HT-29 (cell line): ENCODE data around the gene OLA1. TPM values are rescaled to one million over a fixed set of nuclear protein-coding genes. Genes with fewer than 3 reads are reported as not detected.

Source experiments
- DNase-seq: peaks from one replicate; pipeline ENCODE4 v3.0.0-alpha.2; 2015; ENCODE audit warnings: low spot score
- total RNA-seq: library from RNA; depleted of rRNA; stranded (reverse); fragments of >200 nt; shearing (Covaris generic); gene quantifications from 2 replicates; pipeline ENCODE4 v1.2.3, GENCODE V29; 2014

The OLA1 gene
- total RNA-seq, 1 experiment from 2014 or later, result 50.7 TPM

DNA sequence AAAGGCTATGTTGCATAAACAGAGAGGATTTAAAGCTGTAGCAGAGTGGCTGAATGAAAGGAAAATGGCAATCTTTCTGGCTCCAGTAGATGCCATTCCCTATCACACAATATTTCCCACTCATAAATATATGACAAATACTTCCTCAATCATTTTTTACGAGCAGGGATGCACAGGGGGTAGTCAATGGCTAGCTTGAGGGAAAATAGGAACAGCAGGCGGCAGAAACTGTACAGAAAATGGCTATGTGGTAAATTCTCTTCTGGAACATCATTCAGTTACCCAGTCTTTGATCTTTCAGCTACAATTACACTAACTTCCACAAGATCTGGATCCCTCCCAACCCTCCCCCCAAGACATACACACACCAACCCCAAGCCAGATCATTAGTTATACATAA is 127.2 kb downstream of the OLA1 start:
- DNase-seq, result no peak

DNA sequence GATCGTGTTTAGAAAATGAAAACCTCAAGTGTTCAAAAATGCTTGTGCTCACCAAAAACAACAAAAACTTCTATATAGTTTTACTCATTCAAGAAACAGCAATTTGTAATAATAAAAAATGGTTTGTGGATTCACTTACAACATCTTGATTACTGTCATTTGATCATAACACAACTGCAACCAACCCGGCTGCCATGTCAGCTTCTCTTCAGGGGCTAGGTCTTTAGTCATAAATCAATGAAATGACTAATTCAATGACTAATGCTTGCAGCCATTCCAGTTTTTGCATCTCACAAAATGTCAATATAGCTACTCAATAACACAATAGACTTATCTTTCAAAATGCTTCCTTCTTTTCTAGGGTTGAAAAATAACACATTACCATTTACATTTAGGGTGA is 128.0 kb downstream of the OLA1 start:
- peak; percentile 19 for DNase-seq

DNA sequence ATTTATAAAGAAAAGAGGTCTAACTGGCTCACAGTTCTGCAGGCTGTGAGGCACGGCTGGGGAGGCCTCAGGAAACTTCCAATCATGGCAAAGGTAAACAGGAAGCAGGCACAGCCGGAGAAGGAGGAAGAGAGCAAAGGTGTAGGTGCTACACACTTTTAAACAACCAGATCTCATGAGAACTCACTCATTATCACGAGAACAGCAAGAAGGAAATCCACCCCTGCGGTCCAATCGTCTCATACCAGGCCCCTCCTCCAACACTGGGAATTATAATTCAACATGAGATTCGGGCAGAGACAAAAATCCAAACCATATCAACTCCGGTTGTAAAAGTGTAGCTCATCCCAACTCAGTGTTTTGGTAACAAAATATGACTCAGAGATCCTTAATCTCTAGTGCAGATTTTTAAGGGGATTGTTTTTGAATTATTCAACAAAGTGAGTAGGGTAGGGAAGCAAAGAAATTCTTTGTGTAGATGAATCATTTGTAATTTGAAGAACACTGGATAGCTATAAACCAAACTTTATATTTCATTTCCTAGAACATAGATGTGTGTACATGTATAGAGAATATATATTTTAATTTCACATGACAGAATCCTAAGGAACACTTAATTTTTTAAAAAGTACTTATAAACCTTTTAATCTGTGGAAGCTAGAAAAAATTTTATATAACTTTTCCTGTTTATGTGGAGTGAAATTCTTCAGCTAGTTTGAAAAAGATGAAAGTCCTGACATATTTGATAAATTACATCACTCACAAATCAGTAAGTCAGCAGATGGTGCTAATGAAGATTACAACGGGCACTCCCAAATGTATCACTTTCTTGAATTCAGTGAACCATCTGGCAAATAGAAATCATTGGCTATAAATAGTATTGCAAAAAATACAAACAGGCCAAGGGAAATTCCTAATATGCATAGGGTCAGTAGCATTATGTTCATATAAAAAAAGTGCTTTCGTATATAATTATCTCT is 130.1 kb downstream of the OLA1 start:
- DNase-seq, result no peak

DNA sequence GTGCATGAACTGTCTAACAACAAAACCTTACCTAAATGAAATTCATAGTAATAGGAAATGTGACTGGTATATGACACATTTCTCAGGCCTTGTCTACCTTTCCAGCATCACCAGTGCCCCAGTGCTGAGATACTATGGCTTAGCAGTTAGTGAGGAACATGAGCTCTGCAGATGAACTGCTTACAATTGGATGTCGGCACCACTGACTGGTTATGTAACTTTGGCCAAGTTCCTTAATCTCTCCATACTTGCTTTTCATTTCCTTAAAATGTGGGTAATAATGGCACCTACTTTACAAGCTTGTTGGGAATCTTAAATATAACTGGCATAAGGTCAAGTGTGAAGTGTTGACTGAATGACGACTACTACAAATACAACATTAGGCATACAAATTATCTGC is 136.3 kb downstream of the OLA1 start:
- DNase-seq, result no peak

DNA sequence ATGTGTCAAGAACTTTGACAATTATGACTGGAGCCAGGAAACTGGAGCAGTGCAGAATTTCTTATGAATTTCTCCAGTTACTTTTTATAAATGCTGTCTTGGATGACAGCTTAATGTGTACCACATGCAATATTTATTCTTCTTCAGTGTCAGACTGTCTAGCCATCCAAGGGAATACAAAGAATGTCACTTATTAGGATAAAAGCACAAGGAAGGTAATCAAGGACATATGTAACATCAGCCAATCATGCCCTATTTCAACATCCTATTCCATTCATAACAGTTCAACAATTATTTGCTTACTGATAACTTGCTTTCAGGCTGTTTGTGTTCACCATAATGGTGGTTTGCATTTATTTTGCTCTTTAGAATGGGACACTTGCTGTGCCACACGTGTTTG is 139.8 kb downstream of the OLA1 start:
- DNase-seq, result no peak

DNA sequence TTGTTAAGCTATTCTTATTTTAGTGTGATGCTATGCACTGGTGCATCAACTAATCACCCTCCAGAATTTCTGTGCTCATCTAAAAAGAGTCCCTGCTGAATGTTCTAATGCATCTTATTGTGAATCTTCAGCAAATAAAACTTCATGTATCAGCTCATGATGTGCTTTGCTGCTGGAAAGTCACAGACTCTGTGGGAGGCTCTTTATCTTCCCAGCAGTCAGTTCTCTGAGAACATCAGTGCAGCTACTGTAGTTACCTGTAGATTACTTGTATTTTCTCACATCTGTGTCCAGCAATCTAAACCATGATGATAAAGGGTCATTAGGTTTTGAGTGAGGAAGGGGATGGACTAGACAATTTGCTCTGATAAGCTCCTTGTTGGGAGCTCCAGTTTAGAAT is 141.6 kb downstream of the OLA1 start:
- no peak for DNase-seq

DNA sequence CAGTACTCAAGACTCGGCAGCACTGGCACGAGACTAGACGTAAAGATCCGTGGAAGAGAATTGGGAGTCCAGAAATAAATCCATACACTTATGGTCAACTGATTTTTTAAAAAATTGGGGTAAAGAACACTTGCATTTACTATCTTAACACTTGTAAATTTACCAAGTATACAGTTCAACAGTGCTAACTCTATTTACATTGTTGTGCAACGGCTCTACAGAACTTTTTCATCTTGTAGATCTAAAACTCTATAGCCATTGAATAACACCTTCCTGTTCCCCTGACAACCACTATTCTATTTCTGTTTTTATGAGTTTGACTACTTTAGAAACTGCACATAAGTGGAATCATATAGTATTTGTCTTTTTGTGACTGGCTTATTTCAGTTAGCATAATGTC is 153.8 kb downstream of the OLA1 start:
- no peak for DNase-seq

DNA sequence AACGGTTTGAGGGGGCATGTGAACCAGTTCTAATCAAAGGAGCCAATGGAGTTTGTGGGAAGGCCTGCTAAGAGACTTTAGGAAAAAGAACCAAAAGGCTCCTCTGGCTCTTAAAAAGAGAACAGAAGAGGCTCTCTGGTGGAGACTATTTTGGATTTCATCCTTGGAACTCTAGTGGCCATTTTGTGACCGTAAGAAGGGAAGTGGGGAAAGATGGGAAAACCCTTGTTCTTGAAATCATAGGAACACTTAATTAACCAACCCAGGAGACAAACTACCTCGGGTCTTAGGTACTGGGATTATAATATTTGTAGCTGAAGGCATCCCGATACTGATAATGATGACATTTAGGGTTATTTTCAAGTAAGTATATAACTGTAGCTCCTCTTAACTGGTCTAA is 157.9 kb downstream of the OLA1 start:
- no peak for DNase-seq

DNA sequence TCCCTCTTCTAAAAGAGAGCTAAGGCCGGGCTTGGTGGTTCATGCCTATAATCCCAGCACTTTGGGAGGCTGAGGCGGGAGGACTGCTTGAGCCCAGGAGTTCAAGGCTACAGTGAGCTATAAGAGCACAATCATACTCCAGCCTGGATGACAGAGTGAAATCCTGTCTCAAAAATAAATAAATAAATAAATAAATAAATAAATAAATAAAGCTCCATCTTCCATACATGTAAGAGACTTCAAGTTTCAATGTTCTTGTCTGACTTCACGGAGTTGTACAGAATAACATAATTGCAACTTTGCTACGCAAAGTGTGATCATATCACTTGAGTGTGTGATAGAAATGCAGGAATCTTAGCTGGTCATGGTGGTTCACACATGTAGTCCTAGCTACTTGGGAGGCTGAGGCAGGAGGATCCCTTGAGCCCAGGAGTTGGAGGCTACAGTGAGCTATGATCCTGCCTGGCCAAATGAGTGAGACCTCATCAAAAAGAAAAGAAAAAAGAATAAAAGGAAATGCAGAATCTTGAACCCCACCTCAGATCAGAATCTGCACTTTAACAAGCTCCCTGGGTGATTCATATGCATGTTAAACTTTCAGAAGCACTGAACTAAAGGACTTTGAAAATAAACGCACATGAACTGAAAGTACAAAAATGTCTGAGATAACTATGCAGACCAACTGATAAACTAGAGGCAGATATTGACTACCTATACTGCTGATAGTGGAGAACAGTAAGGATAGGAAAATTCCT is 159.4 kb downstream of the OLA1 start:
- DNase-seq, result no peak

DNA sequence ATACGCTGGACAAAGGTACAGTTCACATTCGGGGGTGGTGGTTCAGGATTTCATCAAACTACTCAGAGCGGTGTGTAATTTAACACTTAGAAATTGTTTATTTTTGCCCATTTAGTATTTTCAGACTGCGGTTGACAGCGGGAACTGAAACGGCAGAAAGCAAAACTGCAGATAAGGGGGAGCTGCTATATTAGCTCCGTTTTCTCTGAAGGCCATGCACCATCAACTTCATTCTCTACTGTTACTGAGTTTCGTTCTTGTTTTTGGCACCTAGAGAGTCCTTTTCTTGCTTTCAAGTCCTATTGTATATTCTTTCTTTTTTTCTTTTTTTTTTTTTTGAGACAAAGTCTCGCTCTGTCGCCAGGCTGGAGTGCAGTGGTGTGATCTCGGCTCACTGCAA is 161.6 kb downstream of the OLA1 start:
- no peak for DNase-seq

DNA sequence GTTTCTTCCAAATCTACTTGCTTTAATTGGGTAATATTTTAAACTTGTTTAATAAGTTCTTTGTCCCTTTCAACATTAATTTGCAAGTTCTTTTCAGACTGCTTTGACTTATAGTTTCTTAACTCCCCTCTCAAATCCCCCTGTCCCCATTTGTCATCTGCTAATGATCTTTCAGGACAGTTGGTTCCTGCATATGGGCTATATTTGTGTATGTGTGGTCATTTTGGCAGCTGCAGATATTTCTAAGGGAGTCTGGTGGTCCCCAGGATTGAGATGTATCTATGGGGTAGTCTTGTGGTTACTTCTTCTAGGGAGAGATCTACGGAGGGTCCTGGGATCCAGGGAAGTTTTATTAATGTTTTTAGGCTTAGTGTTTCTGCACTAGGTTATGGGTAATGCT is 162.6 kb downstream of the OLA1 start:
- no peak for DNase-seq

DNA sequence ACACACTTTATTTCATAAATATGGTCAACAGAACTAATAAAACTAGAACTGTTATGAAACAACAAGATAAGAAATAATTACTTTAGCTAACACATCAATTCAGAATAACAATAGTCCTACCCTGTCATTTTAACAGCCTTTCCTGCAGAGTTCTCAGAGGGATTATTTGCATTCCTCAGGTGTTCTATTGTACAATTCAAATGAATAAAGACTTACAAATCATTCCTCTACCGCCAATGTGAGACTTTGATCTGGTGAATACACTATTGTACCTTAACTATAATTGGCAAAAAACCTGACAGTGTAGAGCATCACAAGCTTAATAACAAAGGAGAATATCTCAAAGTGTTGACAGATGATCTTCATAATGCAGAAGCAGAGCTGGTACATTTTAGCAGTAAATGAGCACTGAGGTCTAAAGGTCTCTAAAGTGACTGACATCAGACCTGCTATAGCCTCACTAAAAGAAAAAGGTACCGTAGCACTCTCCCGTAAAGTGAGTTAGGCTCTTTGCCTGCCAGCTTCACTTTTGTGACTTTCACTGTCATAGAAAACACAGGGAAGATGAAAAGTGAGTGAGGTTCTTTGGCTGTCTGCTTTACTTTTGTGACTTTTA is 164.4 kb downstream of the OLA1 start:
- DNase-seq, result no peak

DNA sequence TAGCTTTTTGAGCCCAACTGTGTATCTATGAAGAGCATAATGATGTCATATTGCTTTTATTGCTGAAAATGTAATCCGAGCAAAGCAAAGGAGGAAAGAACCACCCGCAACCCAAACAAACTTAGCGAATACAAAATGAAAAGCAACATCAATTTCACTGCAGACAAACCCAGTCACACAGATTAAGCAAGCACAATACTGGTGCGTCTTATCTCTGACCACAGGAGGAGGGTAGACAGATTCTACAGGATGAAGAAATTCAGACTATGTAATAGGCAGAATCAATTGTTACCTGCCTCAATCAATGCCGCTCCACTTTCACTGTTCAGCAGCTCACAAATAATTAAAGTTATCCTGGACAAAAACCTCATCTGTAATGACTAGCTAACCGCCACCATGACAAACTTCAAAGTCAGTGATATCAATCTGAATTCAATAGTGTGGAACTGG is 167.6 kb downstream of the OLA1 start:
- DNase-seq, result no peak

DNA sequence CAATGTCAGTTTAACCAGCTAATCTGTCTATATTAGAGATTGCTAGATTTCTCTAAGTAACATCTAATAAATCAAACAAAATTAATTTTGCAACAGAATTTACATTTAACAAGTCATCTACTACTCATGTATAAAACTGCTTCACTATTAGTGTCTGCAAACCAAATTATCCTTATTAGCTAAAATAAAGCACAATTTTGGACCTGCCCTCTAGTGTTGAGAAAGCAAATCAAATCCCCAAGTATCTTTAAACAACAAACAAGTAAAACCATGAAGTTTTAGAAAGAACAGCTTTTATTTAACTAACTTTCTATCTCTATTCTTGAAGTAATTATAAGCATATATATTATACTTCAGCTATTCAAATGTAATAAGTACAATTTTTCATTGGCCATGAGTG is 170.1 kb downstream of the OLA1 start:
- no peak for DNase-seq

DNA sequence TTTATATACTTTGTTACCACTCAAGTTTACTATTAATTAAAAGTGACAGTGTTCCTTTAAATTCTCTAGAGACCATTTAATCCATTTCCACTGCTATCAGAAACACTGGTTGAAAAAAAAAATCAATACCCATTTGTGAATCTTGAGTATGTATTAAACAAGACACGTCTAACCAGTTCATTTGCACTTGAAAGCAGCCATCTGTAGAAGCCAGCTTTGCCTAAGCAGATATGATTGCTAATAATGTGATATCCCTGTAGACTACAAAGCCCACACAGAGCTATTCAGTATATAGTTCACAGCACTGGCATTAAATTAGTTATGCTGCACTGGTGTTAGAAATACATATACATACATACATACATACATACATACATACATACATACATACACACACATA is 171.4 kb downstream of the OLA1 start:
- no peak for DNase-seq

DNA sequence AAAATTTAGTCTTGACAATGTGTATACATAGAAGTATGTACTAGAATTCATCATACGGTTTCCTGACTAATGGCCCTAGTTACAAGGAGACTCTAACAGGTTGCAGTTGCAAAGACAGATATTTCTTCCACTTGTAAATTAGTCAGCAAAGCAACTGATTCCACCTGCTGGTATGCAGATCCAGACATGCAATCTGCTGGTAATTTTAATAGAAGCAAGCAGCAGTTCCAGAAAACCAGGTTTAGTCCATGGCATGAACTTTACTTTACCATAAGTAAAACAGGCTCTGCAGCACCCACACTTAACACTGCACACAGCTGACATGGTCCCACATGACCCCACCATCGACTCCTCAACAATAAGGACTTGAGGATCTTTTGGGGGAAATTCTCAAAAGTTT is 172.3 kb downstream of the OLA1 start:
- no peak for DNase-seq

DNA sequence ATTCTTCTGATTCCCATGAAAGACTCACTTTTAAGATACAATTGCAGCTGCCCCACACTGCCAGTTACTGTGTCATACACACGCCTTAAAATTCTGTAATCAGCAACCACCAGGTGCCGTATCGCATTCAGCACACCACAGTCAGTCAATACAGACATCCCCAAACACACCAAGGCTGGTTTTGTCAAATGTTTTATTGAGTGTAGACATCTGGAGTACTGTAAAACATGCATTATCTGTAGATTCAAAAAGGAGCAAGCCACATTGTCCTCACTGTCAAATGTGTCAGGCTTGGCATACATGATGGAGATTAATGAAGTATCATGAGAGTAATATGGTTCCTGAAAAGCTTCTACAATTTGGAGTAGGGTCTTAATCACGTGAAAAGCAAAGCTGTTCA is 173.5 kb downstream of the OLA1 start:
- no peak for DNase-seq

DNA sequence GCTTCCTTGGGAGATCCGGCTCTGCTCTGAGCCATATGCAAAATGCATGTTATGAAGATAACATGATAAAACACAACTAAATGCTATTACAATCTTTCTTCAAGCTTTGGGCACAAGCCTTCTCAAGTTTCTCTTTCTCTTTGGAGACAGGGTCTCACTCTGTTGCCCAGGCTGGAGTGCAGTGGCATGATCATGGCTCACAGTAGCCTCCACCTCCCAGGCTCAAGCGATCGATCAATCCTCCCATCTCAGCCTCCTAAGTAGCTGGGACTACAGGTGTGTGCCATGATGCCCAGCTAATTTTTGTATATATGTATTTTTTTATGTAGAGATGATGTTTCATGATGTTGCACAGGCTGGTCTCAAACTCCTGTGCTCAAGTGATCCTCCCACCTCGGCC is 175.5 kb downstream of the OLA1 start:
- no peak for DNase-seq

DNA sequence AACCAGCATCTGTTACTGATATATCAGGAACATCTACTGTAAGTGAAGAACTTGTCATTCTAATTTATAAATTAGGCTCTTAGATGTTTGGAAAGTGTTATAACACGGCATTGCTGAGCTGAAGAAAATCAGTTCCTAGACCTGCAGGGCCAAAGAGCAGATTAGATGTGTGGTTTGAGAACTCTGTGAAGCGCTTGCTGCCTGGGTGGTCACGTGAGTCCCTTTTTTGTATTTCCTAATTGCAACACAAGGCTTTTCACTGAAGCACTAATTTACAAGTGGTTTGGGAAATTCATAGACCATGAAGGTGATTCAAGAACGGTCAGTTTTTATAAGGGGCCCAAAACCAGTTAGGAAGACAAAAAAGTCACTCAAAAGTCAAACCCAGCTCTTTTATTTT is 176.3 kb downstream of the OLA1 start:
- no peak for DNase-seq

DNA sequence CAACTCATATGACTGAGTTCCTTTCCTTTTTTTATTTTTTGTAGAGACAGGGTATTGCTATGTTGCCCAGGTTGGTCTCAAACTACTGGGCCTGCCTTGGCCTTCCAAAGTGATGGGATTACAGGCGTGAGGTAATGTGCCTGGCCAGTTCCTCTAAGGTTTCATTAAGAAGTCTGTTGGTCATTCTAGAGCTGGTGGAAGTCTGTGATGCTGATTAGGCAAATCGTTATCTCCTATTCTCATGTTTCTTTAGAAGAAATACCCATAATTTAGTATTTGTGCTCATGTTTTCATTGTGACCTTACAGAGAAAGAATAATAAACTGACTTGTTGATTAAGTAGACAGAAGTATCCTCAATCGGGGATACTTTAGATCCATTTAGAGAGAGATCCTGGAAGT is 177.0 kb downstream of the OLA1 start:
- DNase-seq, result no peak

DNA sequence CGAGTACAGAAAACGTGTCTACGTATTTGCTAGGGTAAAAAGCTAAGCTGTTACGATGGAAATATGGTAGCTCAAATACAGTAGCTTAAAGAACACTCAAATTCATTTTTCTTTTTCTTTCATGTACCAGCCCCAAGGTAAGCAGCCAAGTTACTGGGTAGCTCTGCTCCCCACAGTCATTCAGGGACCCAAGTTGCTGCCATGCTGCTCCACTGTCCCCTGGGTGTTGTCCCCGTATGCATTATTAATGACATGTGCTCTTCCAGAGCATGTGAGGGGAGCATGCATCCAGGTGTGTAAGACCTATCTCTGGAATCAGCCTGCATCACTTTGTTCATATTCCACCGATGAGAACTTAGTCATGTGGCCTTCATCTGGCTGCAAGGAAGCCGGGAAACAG is 178.1 kb downstream of the OLA1 start:
- DNase-seq, result no peak

DNA sequence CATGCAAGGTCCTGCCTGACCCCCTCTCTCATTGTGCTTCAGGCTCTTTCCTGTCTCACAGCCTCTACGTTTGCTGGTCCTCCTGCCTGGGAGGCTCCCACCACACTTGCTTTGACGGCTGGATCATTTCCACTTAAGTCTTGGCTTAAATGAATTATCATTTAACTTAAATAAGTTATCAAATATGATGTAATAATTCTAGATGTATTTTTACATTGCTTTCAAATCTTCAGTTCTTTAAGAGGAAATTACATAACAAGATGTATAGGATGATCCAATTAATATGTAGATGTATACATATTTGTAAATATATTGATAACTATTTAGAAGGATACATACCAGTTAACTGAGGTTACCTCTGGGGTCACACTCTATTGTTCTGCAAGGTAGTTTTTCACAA is 180.5 kb downstream of the OLA1 start:
- no peak for DNase-seq
